Spleen (tissue), 7 donors: ENCODE measurements around the gene DPYSL5.

Experiments used
- POLR2A ChIP-seq, 3 donors: fragments of 450-650 bp; IDR thresholded peaks; one replicate each; pipeline ENCODE4 v1.5.1; 2017; ENCODE audit warnings: antibody characterized with exemption in 3 of 3, mild to moderate bottlenecking in 1 of 3
- POLR2AphosphoS5 ChIP-seq, 3 donors: sonication (generic); formaldehyde crosslinking; IDR thresholded peaks; one replicate each; pipeline ENCODE4 v1.5.1; 2017; ENCODE audit warnings: antibody characterized with exemption in 3 of 3
- TF ChIP-seq, protein P1 (sequence below), 11 experiments: fragments of 200-600 bp in 7 of 11; fragments of 450-650 bp in 4 of 11; sonication (generic) in 4 of 11; IDR thresholded peaks in 8 of 11; conservative IDR thresholded peaks in 3 of 11; 1 replicate in 7 of 11; 2 replicates in 4 of 11; pipeline versions ENCODE4 v1.4.0 to v1.8.0; 2016 to 2021; ENCODE audit warnings: antibody characterized with exemption in 11 of 11, inconsistent platforms in 4 of 11, mild to moderate bottlenecking in 1 of 11
- donor health status: DM: no; HTN: no; CAD: no; lungs with moderate emphysema.
- donor health status: DM: no; HTN: no; CAD: no.
- donor health status: DM: no; HTN: no; CAD: no.

DNA sequence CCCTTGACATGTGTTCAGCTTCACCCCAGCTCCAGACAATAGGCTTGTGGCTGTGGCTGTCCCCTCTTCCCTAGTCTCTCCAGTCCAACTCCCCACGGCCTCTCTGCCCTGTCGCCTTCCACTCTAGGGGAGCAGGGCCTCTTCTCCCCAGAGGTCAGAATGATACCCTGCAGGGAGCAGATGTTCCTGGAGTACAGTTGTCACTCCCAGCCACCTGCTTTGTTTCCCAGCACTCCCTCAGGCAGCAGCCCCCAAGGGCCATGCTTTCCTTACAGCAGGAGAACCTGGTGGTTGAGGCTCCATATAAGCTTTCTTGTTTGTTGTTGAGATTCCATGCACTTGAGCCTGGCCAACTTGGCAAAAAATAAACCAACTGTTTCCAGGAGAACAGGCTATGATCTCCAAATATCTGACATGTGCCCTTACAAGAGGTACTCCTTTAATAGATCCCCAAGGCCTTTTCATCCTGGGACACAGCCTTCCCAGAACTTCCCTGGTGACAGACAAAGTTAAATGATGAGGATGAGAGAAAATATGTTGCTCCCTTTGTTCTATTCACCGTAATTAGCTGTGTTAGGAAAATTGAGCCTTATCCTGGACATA is 45.1 kb downstream of the DPYSL5 start:
- TF ChIP-seq, protein P1, sequence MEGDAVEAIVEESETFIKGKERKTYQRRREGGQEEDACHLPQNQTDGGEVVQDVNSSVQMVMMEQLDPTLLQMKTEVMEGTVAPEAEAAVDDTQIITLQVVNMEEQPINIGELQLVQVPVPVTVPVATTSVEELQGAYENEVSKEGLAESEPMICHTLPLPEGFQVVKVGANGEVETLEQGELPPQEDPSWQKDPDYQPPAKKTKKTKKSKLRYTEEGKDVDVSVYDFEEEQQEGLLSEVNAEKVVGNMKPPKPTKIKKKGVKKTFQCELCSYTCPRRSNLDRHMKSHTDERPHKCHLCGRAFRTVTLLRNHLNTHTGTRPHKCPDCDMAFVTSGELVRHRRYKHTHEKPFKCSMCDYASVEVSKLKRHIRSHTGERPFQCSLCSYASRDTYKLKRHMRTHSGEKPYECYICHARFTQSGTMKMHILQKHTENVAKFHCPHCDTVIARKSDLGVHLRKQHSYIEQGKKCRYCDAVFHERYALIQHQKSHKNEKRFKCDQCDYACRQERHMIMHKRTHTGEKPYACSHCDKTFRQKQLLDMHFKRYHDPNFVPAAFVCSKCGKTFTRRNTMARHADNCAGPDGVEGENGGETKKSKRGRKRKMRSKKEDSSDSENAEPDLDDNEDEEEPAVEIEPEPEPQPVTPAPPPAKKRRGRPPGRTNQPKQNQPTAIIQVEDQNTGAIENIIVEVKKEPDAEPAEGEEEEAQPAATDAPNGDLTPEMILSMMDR (IDR thresholded peaks at IDR 0.05 in 8 of 11, conservative IDR thresholded peaks at IDR 0.05 in 3 of 11) = no peak
- TF ChIP-seq POLR2AphosphoS5 (IDR thresholded peaks at IDR 0.05) (no peak), POLR2A (IDR thresholded peaks at IDR 0.05) (no peak)
